HuH-7 (cell line): ENCODE data around the gene KRT84.
A peak's percentile ranks its signal among the peaks of the same experiment; 100 is the strongest.

Source experiments
- DNase-seq: peaks from one replicate; pipeline ENCODE4 v3.0.0; 2011; ENCODE audit warnings: low spot score

KRT84 gene

GRCh38 chr12:52383331-52383730, 2.1 kb downstream of the KRT84 start:
- DNase-seq = no peak

GRCh38 chr12:52382854-52383253, 2.6 kb downstream of the KRT84 start:
- DNase-seq = no peak

GRCh38 chr12:52381206-52381605, 4.2 kb downstream of the KRT84 start:
- DNase-seq = no peak

- DNase-seq = peak; percentile 65
Observed at GRCh38 chr12:52380271-52380694, 5.2 kb downstream of the KRT84 start.

- DNase-seq = no peak
Observed at GRCh38 chr12:52379536-52379935, 5.9 kb downstream of the KRT84 start.

GRCh38 chr12:52378091-52378490, 7.4 kb downstream of the KRT84 start:
- DNase-seq = no peak

GRCh38 chr12:52377266-52377665, 8.2 kb downstream of the KRT84 start:
- no peak for DNase-seq

GRCh38 chr12:52372216-52373154, 13.0 kb downstream of the KRT84 start:
- DNase-seq = peak; percentile 91

- no peak for DNase-seq
Observed at GRCh38 chr12:52371716-52372115, 13.7 kb downstream of the KRT84 start.

- DNase-seq = no peak
Observed at GRCh38 chr12:52370926-52371608, 14.4 kb downstream of the KRT84 start.

- DNase-seq = no peak
Observed at GRCh38 chr12:52369809-52370208, 15.6 kb downstream of the KRT84 start.

GRCh38 chr12:52369211-52369610, 16.2 kb downstream of the KRT84 start:
- DNase-seq = no peak

GRCh38 chr12:52368508-52368907, 16.9 kb downstream of the KRT84 start:
- no peak for DNase-seq

GRCh38 chr12:52367876-52368275, 17.6 kb downstream of the KRT84 start:
- no peak for DNase-seq

GRCh38 chr12:52366738-52367485, 18.5 kb downstream of the KRT84 start, which contains the start of gene KRT85:
TSS of gene KRT85 (minus strand) at chr12:52367481. CDS start at chr12:52367405, 76 bp downstream.
- no peak for DNase-seq

GRCh38 chr12:52364901-52365489, 20.5 kb downstream of the KRT84 start:
- DNase-seq = no peak

- no peak for DNase-seq
Observed at GRCh38 chr12:52364061-52364460, 21.4 kb downstream of the KRT84 start.

GRCh38 chr12:52363111-52363679, 22.3 kb downstream of the KRT84 start:
- no peak for DNase-seq

GRCh38 chr12:52362118-52362726, 23.2 kb downstream of the KRT84 start:
- peak; percentile 63 for DNase-seq

- DNase-seq = no peak
Observed at GRCh38 chr12:52361553-52361952, 23.9 kb downstream of the KRT84 start.

- DNase-seq = no peak
Observed at GRCh38 chr12:52360663-52361271, 24.7 kb downstream of the KRT84 start.
